ENCODE results near the gene VWC2L. TPM values are rescaled to one million over a fixed set of nuclear protein-coding genes. Genes with fewer than 3 reads are reported as not detected.

VWC2L gene
- total and polyA plus RNA-seq, 2 donors (not counting 3 experiments of a cell fraction or from before 2014, with no cell fraction given), result not detected

DNA sequence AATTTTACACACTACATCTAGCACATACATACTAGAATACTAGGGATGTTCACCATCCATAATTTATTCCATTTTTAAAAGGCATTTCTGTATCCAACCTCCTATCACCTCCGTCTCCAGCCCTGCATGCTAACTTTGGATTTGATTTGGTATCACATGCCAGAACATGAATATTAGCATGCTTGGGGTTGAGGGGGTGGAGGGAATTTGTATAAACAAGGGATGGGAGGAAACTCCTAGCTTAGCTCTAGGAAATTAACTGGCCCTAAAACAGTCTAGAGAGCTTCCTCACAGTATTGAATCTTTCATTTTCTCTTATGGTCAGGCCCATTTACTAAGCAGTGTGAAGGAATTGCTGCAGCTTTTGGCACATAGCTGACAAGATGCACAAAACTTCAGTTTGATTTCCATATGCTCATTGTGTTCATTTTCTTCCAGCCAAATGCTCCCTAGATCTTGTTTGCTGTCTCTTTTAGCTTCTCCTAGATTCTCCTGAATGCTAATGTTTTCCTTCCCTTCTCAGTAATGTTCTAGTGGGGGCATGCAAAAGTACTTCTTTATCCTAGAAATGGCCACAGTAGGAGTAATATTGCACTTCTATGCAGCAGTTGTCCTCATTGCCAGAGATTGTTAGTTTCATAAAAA, 135.2 kb downstream of the VWC2L start:
- Histone ChIP-seq H4K20me1 (replicated peaks; ENCODE audit: control insufficient read depth, extremely low read depth, insufficient read depth, low read length) (no peaks in the 10 kb centered on the region), H3K27me3 (ENCODE audit: control insufficient read depth in 2 of 2, insufficient read depth in 2 of 2, low read length in 2 of 2) (no peaks in the 10 kb centered on the region), H3K36me3 (ENCODE audit: control insufficient read depth in 2 of 2, extremely low read depth in 1 of 2, insufficient read depth in 2 of 2, low read length in 2 of 2) (no peaks in the 10 kb centered on the region), H3K4me1 (ENCODE audit: control insufficient read depth, extremely low read depth, insufficient read depth, low read length) (no peaks in the 10 kb centered on the region), H3K27ac (ENCODE audit: insufficient read depth, low read depth, low read length) (no peak overlapping the region), H3K79me2 (ENCODE audit: control insufficient read depth, insufficient read depth, low read length) (no peaks in the 10 kb centered on the region), H3K4me2 (ENCODE audit: insufficient read depth, low read length) (no peak overlapping the region), H2AFZ (ENCODE audit: low read depth, low read length) (no peak overlapping the region), H3K9me1 (replicated peaks; ENCODE audit: control insufficient read depth, extremely low read depth, insufficient read depth, low read length) (no peaks in the 10 kb centered on the region), H3K9me3 (replicated peaks; ENCODE audit: control insufficient read depth, insufficient read depth, low read length) (no peaks in the 10 kb centered on the region), H3K4me3 (replicated peaks in 1 of 3; ENCODE audit: insufficient read depth in 1 of 3, low read depth in 1 of 3, low read length in 3 of 3) (no peak overlapping the region), H3K9ac (replicated peaks; ENCODE audit: extremely low read depth, insufficient read depth, low read length) (no peak overlapping the region)
- TF ChIP-seq MYC (IDR thresholded peaks at IDR 0.05; ENCODE audit: low read depth, low read length) (no peak), POLR2AphosphoS5 (IDR thresholded peaks at IDR 0.05; ENCODE audit: insufficient read depth, low read depth, low read length) (no peak), POLR2A (IDR thresholded peaks at IDR 0.05; ENCODE audit: low read depth, low read length) (no peak), CTCF (IDR thresholded peaks at IDR 0.05; ENCODE audit: extremely low read depth in 1 of 2, insufficient read depth in 1 of 2, low read depth in 1 of 2, low read length in 2 of 2) (no peak)
- ChIA-PET CTCF (no interaction called here), POLR2A (no interaction called here)
- intact Hi-C loops (cut with micrococcal nuclease) (no loop called here), dilution Hi-C loops (cut with MboI; ENCODE audit: extremely low pct_ligation_motif_present, low sequenced_read_pairs) (no loop called here)
- FAIRE-seq (no peak), DNase-seq (ENCODE audit: low read depth, low spot score) (no peak)
- BruUV-seq (replicated peaks), result no TSS peak

- no peak overlapping the region for H3K4me2 ChIP-seq (ENCODE audit: insufficient read depth, low read length)
- dilution Hi-C loops (cut with MboI; ENCODE audit: extremely low pct_ligation_motif_present, low sequenced_read_pairs) (no loop called here), intact Hi-C loops (cut with micrococcal nuclease) (no loop called here)
- H3K27ac ChIP-seq (ENCODE audit: insufficient read depth, low read depth, low read length), result no peak overlapping the region
- CTCF ChIA-PET, result no interaction called here
- H3K36me3 ChIP-seq (ENCODE audit: control insufficient read depth in 2 of 2, extremely low read depth in 1 of 2, insufficient read depth in 2 of 2, low read length in 2 of 2), result no peaks in the 10 kb centered on the region
- POLR2A ChIA-PET, result no interaction called here
- H3K4me3 ChIP-seq (replicated peaks in 1 of 3; ENCODE audit: insufficient read depth in 1 of 3, low read depth in 1 of 3, low read length in 3 of 3), result no peak overlapping the region
- DNase-seq (ENCODE audit: low read depth, low spot score) (no peak), FAIRE-seq (no peak)
- H3K79me2 ChIP-seq (ENCODE audit: control insufficient read depth, insufficient read depth, low read length), result no peaks in the 10 kb centered on the region
- H3K4me1 ChIP-seq (ENCODE audit: control insufficient read depth, extremely low read depth, insufficient read depth, low read length), result no peaks in the 10 kb centered on the region
- no peaks in the 10 kb centered on the region for H3K9me3 ChIP-seq (replicated peaks; ENCODE audit: control insufficient read depth, insufficient read depth, low read length)
- H4K20me1 ChIP-seq (replicated peaks; ENCODE audit: control insufficient read depth, extremely low read depth, insufficient read depth, low read length), result no peaks in the 10 kb centered on the region
- H2AFZ ChIP-seq (ENCODE audit: low read depth, low read length), result no peak overlapping the region
- TF ChIP-seq MYC (IDR thresholded peaks at IDR 0.05; ENCODE audit: low read depth, low read length), result no peak
- TF ChIP-seq FOS (IDR thresholded peaks at IDR 0.05; ENCODE audit: borderline replicate concordance, insufficient read depth, low read length), result no peak
- TF ChIP-seq POLR2AphosphoS5 (IDR thresholded peaks at IDR 0.05; ENCODE audit: insufficient read depth, low read depth, low read length), result no peak
- TF ChIP-seq POLR2A (IDR thresholded peaks at IDR 0.05; ENCODE audit: low read depth, low read length), result no peak
- no peak for TF ChIP-seq EZH2 (IDR thresholded peaks at IDR 0.05; ENCODE audit: borderline replicate concordance, low read depth, low read length, severe bottlenecking)
- TF ChIP-seq GATA2 (IDR thresholded peaks at IDR 0.05; ENCODE audit: insufficient read depth, insufficient read length, low read depth, low read length), result no peak
- no peak for TF ChIP-seq JUN (IDR thresholded peaks at IDR 0.05; ENCODE audit: borderline replicate concordance, insufficient read depth, insufficient read length, low read depth)
- TF ChIP-seq CTCF (IDR thresholded peaks at IDR 0.05; ENCODE audit: extremely low read depth in 1 of 2, insufficient read depth in 1 of 2, low read depth in 1 of 2, low read length in 2 of 2), result no peak
- TF ChIP-seq, protein P1, sequence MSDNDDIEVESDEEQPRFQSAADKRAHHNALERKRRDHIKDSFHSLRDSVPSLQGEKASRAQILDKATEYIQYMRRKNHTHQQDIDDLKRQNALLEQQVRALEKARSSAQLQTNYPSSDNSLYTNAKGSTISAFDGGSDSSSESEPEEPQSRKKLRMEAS (IDR thresholded peaks at IDR 0.05; ENCODE audit: insufficient read depth, insufficient read length), result no peak
- no peak overlapping the region for H3K9ac ChIP-seq (replicated peaks; ENCODE audit: extremely low read depth, insufficient read depth, low read length)
- BruUV-seq (replicated peaks), result no TSS peak
- no peaks in the 10 kb centered on the region for H3K9me1 ChIP-seq (replicated peaks; ENCODE audit: control insufficient read depth, extremely low read depth, insufficient read depth, low read length)
- H3K27me3 ChIP-seq (ENCODE audit: control insufficient read depth in 2 of 2, insufficient read depth in 2 of 2, low read length in 2 of 2), result no peaks in the 10 kb centered on the region
These were observed 137.1 kb downstream of the VWC2L start for GRCh38 chr2:214547931-214548330.
